SK-N-SH (cell line): ENCODE data around the gene ARHGEF12. TPM values are rescaled to one million over a fixed set of nuclear protein-coding genes. Genes with fewer than 3 reads are reported as not detected.

ENCODE experiments used
- CTCF ChIA-PET: fragments of 300-600, 350-600 bp; formaldehyde crosslinking; extraction: SDS; loops from one replicate; lab custom pipeline; 2021; lab: Yijun Ruan, JAX
- POLR2A ChIA-PET: fragments of 350-600 bp; sonication (Branson Sonifier 250); formaldehyde crosslinking; extraction: SDS; loops from one replicate; lab custom pipeline; 2020; ENCODE audit warnings: antibody characterized with exemption, inconsistent platforms; lab: Yijun Ruan, JAX
- DNase-seq: peaks from one replicate; pipeline ENCODE4 v3.0.0; 2012
- H2AFZ ChIP-seq: fragments of 200-600 bp; sonication (generic); 2 replicates; pipeline ENCODE4 v1.8.1; 2016; ENCODE audit warnings: antibody characterized with exemption, mild to moderate bottlenecking, low read depth
- H3F3A ChIP-seq: fragments of 200-600 bp; sonication (generic); replicated peaks from 2 replicates; pipeline ENCODE3; 2016; ENCODE audit warnings: antibody characterized with exemption, mild to moderate bottlenecking; ENCODE audit not compliant: insufficient read depth
- H3K27ac ChIP-seq, 2 experiments: fragments of 200-500 bp in 1 of 2; fragments of 200-600 bp in 1 of 2; sonication (Bioruptor generic) in 1 of 2; sonication (generic), shearing (Covaris generic) in 1 of 2; 2 replicates each; pipeline versions ENCODE4 v1.5.1 to v1.6.1; 2014 to 2016; ENCODE audit warnings: low read depth in 2 of 2, inconsistent platforms in 1 of 2, low read length in 1 of 2, mild to moderate bottlenecking in 1 of 2, mixed read lengths in 1 of 2
- H3K27me3 ChIP-seq: fragments of 200-600 bp; sonication (generic), shearing (Covaris generic); 2 replicates; pipeline ENCODE4 v1.6.1; 2016; ENCODE audit warnings: mixed run types; ENCODE audit not compliant: insufficient read depth
- H3K36me3 ChIP-seq, 2 experiments: fragments of 200-500 bp in 1 of 2; fragments of 200-600 bp in 1 of 2; sonication (Bioruptor generic) in 1 of 2; sonication (generic) in 1 of 2; replicated peaks in 1 of 2; 2 replicates each; pipeline versions ENCODE3 to v1.5.1; 2014 to 2016; ENCODE audit warnings: low read length in 1 of 2, mild to moderate bottlenecking in 1 of 2; ENCODE audit not compliant: insufficient read depth in 2 of 2, control insufficient read depth in 1 of 2
- H3K4me1 ChIP-seq, 2 experiments: fragments of 200-500 bp in 1 of 2; fragments of 200-600 bp in 1 of 2; sonication (Bioruptor generic) in 1 of 2; sonication (generic), shearing (Covaris generic) in 1 of 2; 2 replicates each; pipeline versions ENCODE4 v1.5.1 to v1.6.1; 2014 to 2016; ENCODE audit warnings: low read depth in 1 of 2, low read length in 1 of 2, mixed run types in 1 of 2; ENCODE audit not compliant: insufficient read depth in 2 of 2, control insufficient read depth in 1 of 2
- H3K4me2 ChIP-seq: fragments of 200-600 bp; sonication (generic), shearing (Covaris generic); 2 replicates; pipeline ENCODE4 v1.6.1; 2017; ENCODE audit warnings: mixed run types
- H3K4me3 ChIP-seq, 2 experiments: fragments of 200-500 bp in 1 of 2; fragments of 200-600 bp in 1 of 2; sonication (Bioruptor generic) in 1 of 2; sonication (generic), shearing (Covaris generic) in 1 of 2; 2 replicates each; pipeline versions ENCODE4 v1.5.1 to v1.8.1; 2014 to 2016; ENCODE audit warnings: low read depth in 2 of 2, inconsistent platforms in 1 of 2, low read length in 1 of 2, mild to moderate bottlenecking in 1 of 2, mixed read lengths in 1 of 2, moderate library complexity in 1 of 2
- H3K79me2 ChIP-seq: fragments of 200-600 bp; sonication (generic); 2 replicates; pipeline ENCODE4 v1.8.1; 2017; ENCODE audit warnings: mild to moderate bottlenecking; ENCODE audit not compliant: insufficient read depth
- H3K9ac ChIP-seq: fragments of 200-600 bp; sonication (generic); 2 replicates; pipeline ENCODE4 v1.6.1; 2017; ENCODE audit warnings: mixed run types
- H3K9me2 ChIP-seq: fragments of 200-600 bp; sonication (generic); 2 replicates; pipeline ENCODE4 v1.6.1; 2017; ENCODE audit warnings: mixed run types
- H3K9me3 ChIP-seq: fragments of 200-600 bp; sonication (generic); 2 replicates; pipeline ENCODE4 v1.6.1; 2017; ENCODE audit warnings: mixed run types, mild to moderate bottlenecking, moderate library complexity
- H4K20me1 ChIP-seq: fragments of 200-600 bp; sonication (generic); 2 replicates; pipeline ENCODE4 v1.6.1; 2017; ENCODE audit warnings: mild to moderate bottlenecking, mixed run types; ENCODE audit not compliant: insufficient read depth
- CHD2 ChIP-seq: fragments of 150-350 bp; IDR thresholded peaks from 2 replicates; pipeline ENCODE4 v1.6.1; 2018; ENCODE audit warnings: low read length; ENCODE audit not compliant: partially characterized antibody
- CTCF ChIP-seq: fragments of 200-600 bp; sonication (generic); IDR thresholded peaks from 2 replicates; pipeline ENCODE4 v1.6.1; 2017; ENCODE audit warnings: antibody characterized with exemption, mild to moderate bottlenecking, moderate library complexity
- ELF1 ChIP-seq: IDR thresholded peaks from 2 replicates; pipeline ENCODE4 v1.4.0; 2012
- FOXJ3 ChIP-seq: sonication (generic); formaldehyde crosslinking; IDR thresholded peaks from 2 replicates; pipeline ENCODE4 v1.5.1; 2020; ENCODE audit warnings: mild to moderate bottlenecking, missing genetic modification reagents
- FOXM1 ChIP-seq: IDR thresholded peaks from 2 replicates; pipeline ENCODE4 v1.4.0; 2012; ENCODE audit warnings: low read depth, mild to moderate bottlenecking
- JUND ChIP-seq: IDR thresholded peaks from 2 replicates; pipeline ENCODE4 v1.4.0; 2012
- NFIC ChIP-seq: IDR thresholded peaks from 2 replicates; pipeline ENCODE4 v1.4.0; 2012; ENCODE audit warnings: borderline replicate concordance
- NRF1 ChIP-seq: IDR thresholded peaks from 2 replicates; pipeline ENCODE4 v1.6.1; 2012; ENCODE audit warnings: low read depth, mild to moderate bottlenecking, low read length
- PBX3 ChIP-seq: IDR thresholded peaks from 2 replicates; pipeline ENCODE4; 2012
- RCOR1 ChIP-seq: fragments of 150-350 bp; IDR thresholded peaks from 2 replicates; pipeline ENCODE4 v1.6.1; 2017; ENCODE audit warnings: antibody characterized with exemption, low read length
- RXRA ChIP-seq: IDR thresholded peaks from 2 replicates; pipeline ENCODE4 v1.4.0; 2012; ENCODE audit warnings: low read depth, mild to moderate bottlenecking, borderline replicate concordance
- SIN3A ChIP-seq: IDR thresholded peaks from 2 replicates; pipeline ENCODE4 v1.6.1; 2012; ENCODE audit warnings: low read depth, mild to moderate bottlenecking, low read length, moderate library complexity, borderline replicate concordance
- TAF1 ChIP-seq: IDR thresholded peaks from 2 replicates; pipeline ENCODE4 v1.6.1; 2012; ENCODE audit warnings: low read depth, mild to moderate bottlenecking, low read length, moderate library complexity, borderline replicate concordance
- USF1 ChIP-seq: IDR thresholded peaks from 2 replicates; pipeline ENCODE4 v1.4.0; 2012; ENCODE audit warnings: low read depth, borderline replicate concordance
- YY1 ChIP-seq: IDR thresholded peaks from 2 replicates; pipeline ENCODE4 v1.4.0; 2012; ENCODE audit warnings: low read depth, mild to moderate bottlenecking
- WGBS: methylation state at CpG from one replicate; pipeline ENCODE4 v1.1.6; 2017; ENCODE audit warnings: low lambda C conversion rate; 5-methylcytosine and 5-hydroxymethylcytosine counted together
- polyA plus RNA-seq, 3 experiments: library from polyadenylated mRNA; depleted of rRNA; stranded (reverse); fragments of >200 nt; gene quantifications; 2 replicates each; pipeline ENCODE4 v1.2.3, GENCODE V29; 2012

ARHGEF12 gene
- polyA plus RNA-seq, 1 of the 3 experiments (the other 2 are of a cell fraction): 12.3 TPM

GRCh38 chr11:120403966-120404365 is 67.8 kb downstream of the ARHGEF12 start:
- Histone ChIP-seq H3F3A (peaks cover 18% of the 10 kb centered on the region), H3K4me1 (peaks cover 2 to 14% of the 10 kb centered on the region in 2 experiments; a peak in 2 of 4 replicates), H3K9me2 (no peaks in the 10 kb centered on the region), H3K9ac (no peak overlapping the region), H3K36me3 (peaks cover 4 to 8% of the 10 kb centered on the region in 2 experiments), H3K27ac (no peak overlapping the region), H2AFZ (no peak overlapping the region), H4K20me1 (peaks cover 63% of the 10 kb centered on the region), H3K27me3 (no peaks in the 10 kb centered on the region), H3K4me2 (no peak overlapping the region), H3K9me3 (no peaks in the 10 kb centered on the region), H3K4me3 (no peak overlapping the region), H3K79me2 (peaks cover 86% of the 10 kb centered on the region)
- TF ChIP-seq CTCF (no peak), TAF1 (no peak), FOXJ3 (no peak)
- no peak for DNase-seq
- CTCF ChIA-PET: interaction anchor here (0.8 to 1.0 kb wide), 3 partner anchors 10 to 295 kb away, joined by 3 to 5 read pairs (median 3); no protein-coding TSS in a partner anchor
- POLR2A ChIA-PET: no interaction called here

GRCh38 chr11:120404495-120404894 is 68.3 kb downstream of the ARHGEF12 start:
- Histone ChIP-seq H3K9me3 (no peaks in the 10 kb centered on the region), H3F3A (peaks cover 18% of the 10 kb centered on the region), H3K9me2 (no peaks in the 10 kb centered on the region), H2AFZ (no peak overlapping the region), H3K27ac (no peak overlapping the region), H3K9ac (no peak overlapping the region), H3K36me3 (peaks cover 9 to 12% of the 10 kb centered on the region in 2 experiments), H3K4me1 (peaks cover 2 to 10% of the 10 kb centered on the region in 2 experiments; a peak in 2 of 4 replicates), H3K79me2 (peaks cover 81% of the 10 kb centered on the region), H3K4me2 (no peak overlapping the region), H4K20me1 (peaks cover 59% of the 10 kb centered on the region), H3K27me3 (no peaks in the 10 kb centered on the region), H3K4me3 (no peak overlapping the region)
- TF ChIP-seq NFIC (no peak), CHD2 (no peak), FOXM1 (no peak), FOXJ3 (no peak), JUND (no peak), ELF1 (no peak), RXRA (no peak), RCOR1 (no peak), PBX3 (no peak), TAF1 (no peak), NRF1 (no peak), USF1 (no peak), SIN3A (no peak), YY1 (no peak)
- 87% methylated on average over 6 of the region's 6 CpGs for WGBS
- DNase-seq: no peak
- POLR2A ChIA-PET: no interaction called here
- CTCF ChIA-PET: interaction anchor here (0.6 to 1.0 kb wide), 3 partner anchors 11 to 750 kb away, joined by 3 to 5 read pairs (median 3); no protein-coding TSS in a partner anchor
